HepG2 (cell line): ENCODE results near the gene TNP2. TPM values are rescaled to one million over a fixed set of nuclear protein-coding genes. Genes with fewer than 3 reads are reported as not detected.
A peak's percentile ranks its signal among the peaks of the same experiment; 100 is the strongest.

ENCODE experiments used
- CENPX ChIP-seq: sonication (generic); formaldehyde crosslinking; IDR thresholded peaks from 2 replicates; pipeline ENCODE4 v1.9.0; 2021; ENCODE audit warnings: mild to moderate bottlenecking, missing genetic modification reagents, moderate library complexity
- CSRNP2 ChIP-seq: sonication (generic); formaldehyde crosslinking; conservative IDR thresholded peaks from 2 replicates; pipeline ENCODE4 v1.8.0; 2022; ENCODE audit warnings: low read depth, missing genetic modification reagents
- EEA1 ChIP-seq: sonication (generic); formaldehyde crosslinking; IDR thresholded peaks from 2 replicates; pipeline ENCODE4 v1.5.1; 2020; ENCODE audit warnings: mild to moderate bottlenecking, missing genetic modification reagents, borderline replicate concordance
- FOXO4 ChIP-seq: sonication (generic); formaldehyde crosslinking; conservative IDR thresholded peaks from 2 replicates; pipeline ENCODE4 v1.8.1; 2023; ENCODE audit warnings: missing genetic modification reagents
- MED13 ChIP-seq: sonication (generic); formaldehyde crosslinking; IDR thresholded peaks from 2 replicates; pipeline ENCODE4 v1.5.0; 2020; ENCODE audit warnings: missing genetic modification reagents
- MNT ChIP-seq: fragments of 450-650 bp; IDR thresholded peaks from 2 replicates; pipeline ENCODE4 v1.6.1; 2016
- SALL1 ChIP-seq: sonication (generic); formaldehyde crosslinking; IDR thresholded peaks from 2 replicates; pipeline ENCODE4 v1.8.0; 2022; ENCODE audit warnings: mild to moderate bottlenecking, missing genetic modification reagents
- THAP9 ChIP-seq: sonication (generic); formaldehyde crosslinking; IDR thresholded peaks from 2 replicates; pipeline ENCODE4; 2020; ENCODE audit warnings: missing genetic modification reagents, mild to moderate bottlenecking, borderline replicate concordance
- ZNF121 ChIP-seq: sonication (generic); formaldehyde crosslinking; IDR thresholded peaks from 2 replicates; pipeline ENCODE4 v1.5.0; 2020; ENCODE audit warnings: mild to moderate bottlenecking, missing genetic modification reagents
- ZNF138 ChIP-seq: sonication (generic); formaldehyde crosslinking; IDR thresholded peaks from 2 replicates; pipeline ENCODE4 v1.5.0; 2020; ENCODE audit warnings: mild to moderate bottlenecking, low read depth, missing genetic modification reagents
- ZNF33A ChIP-seq: sonication (generic); formaldehyde crosslinking; IDR thresholded peaks from 2 replicates; pipeline ENCODE4 v1.5.1; 2020; ENCODE audit warnings: missing genetic modification reagents, mild to moderate bottlenecking, moderate library complexity, borderline replicate concordance
- ZNF646 ChIP-seq: sonication (generic); formaldehyde crosslinking; IDR thresholded peaks from 2 replicates; pipeline ENCODE4 v1.9.0; 2021; ENCODE audit warnings: mild to moderate bottlenecking, missing genetic modification reagents
- ZNF678 ChIP-seq: sonication (generic); formaldehyde crosslinking; IDR thresholded peaks from 2 replicates; pipeline ENCODE4 v1.4.0; 2020; ENCODE audit warnings: mild to moderate bottlenecking, missing genetic modification reagents
- ZNF720 ChIP-seq: sonication (generic); formaldehyde crosslinking; IDR thresholded peaks from 2 replicates; pipeline ENCODE4 v1.4.0; 2020; ENCODE audit warnings: missing genetic modification reagents
- polyA plus RNA-seq, 8 experiments: library from polyadenylated mRNA; depleted of rRNA in 3 of 8; stranded (reverse) in 7 of 8; unstranded in 1 of 8; fragments of >200 nt; fragmentation: Illumina TruSeq in 4 of 8; extraction: Trizol in 4 of 8; gene quantifications; 2 replicates each; pipeline versions ENCODE4 v1.2.1 to v1.2.3, GENCODE V29; 2011 to 2016; ENCODE audit warnings: low read depth in 4 of 8, missing spikeins in 1 of 8, mixed read lengths in 1 of 8; ENCODE audit not compliant: insufficient read depth in 1 of 8
- total RNA-seq, 5 experiments: library from RNA; depleted of rRNA; stranded (reverse); fragments of >200 nt; fragmentation: Illumina TruSeq; extraction: Trizol; gene quantifications; 2 replicates each; pipeline ENCODE4 v1.2.3, GENCODE V29; 2016; ENCODE audit warnings: low read depth in 1 of 5

The TNP2 gene
- total and polyA plus RNA-seq, 2 of the 13 experiments (the other 11 are each of a cell fraction or from before 2014, with no cell fraction given) = not detected

GRCh38 chr16:11308493-11309283 is 39.6 kb upstream of the TNP2 start (continued):
- TF ChIP-seq CSRNP2 (CRISPR knock-in tag) (no peak), ZNF33A (no peak), ZNF121 (CRISPR knock-in tag) (peak; percentile 90), MED13 (no peak), ZNF646 (no peak), ZNF720 (CRISPR knock-in tag) (no peak), SALL1 (peak; percentile 86), THAP9 (CRISPR knock-in tag) (peak; percentile 87), ZNF678 (CRISPR knock-in tag) (no peak), ZNF138 (peak; percentile 77; the same call in 1 of the 2 replicates), EEA1 (CRISPR knock-in tag) (no peak; the same call in 1 of the 2 replicates), MNT (no peak), FOXO4 (no peak), CENPX (CRISPR knock-in tag) (no peak)
